Glutamatergic neuron (in vitro differentiated cells): Measurements from ENCODE around the gene ZNF534. TPM values are rescaled to one million over a fixed set of nuclear protein-coding genes. Genes with fewer than 3 reads are reported as not detected.
"Not testable (repeated sequence)": the region's sequence is repeated elsewhere in the genome, so short reads cannot be mapped to it uniquely, and the experiment has no call there.

Experiments used
- DNase-seq: peaks from one replicate; pipeline ENCODE4 v3.0.0; 2022
- H3K27ac Mint-ChIP-seq: one replicate; pipeline ENCODE4 v1.8.0; 2020; ENCODE audit warnings: mild to moderate bottlenecking, mixed read lengths, inconsistent platforms; ENCODE audit not compliant: unreplicated experiment
- H3K27me3 Mint-ChIP-seq: one replicate; pipeline ENCODE4 v1.8.0; 2020; ENCODE audit warnings: mild to moderate bottlenecking, moderate library complexity, mixed read lengths, inconsistent platforms; ENCODE audit not compliant: unreplicated experiment
- H3K36me3 Mint-ChIP-seq: one replicate; pipeline ENCODE4 v1.8.0; 2020; ENCODE audit warnings: mild to moderate bottlenecking, mixed read lengths, inconsistent platforms; ENCODE audit not compliant: unreplicated experiment
- H3K4me1 Mint-ChIP-seq: one replicate; pipeline ENCODE4 v1.8.0; 2020; ENCODE audit warnings: mild to moderate bottlenecking, low read depth, mixed read lengths, inconsistent platforms; ENCODE audit not compliant: unreplicated experiment
- H3K4me3 Mint-ChIP-seq: one replicate; pipeline ENCODE4 v1.8.0; 2020; ENCODE audit warnings: mild to moderate bottlenecking, mixed read lengths, inconsistent platforms; ENCODE audit not compliant: unreplicated experiment
- H3K9me3 Mint-ChIP-seq: one replicate; pipeline ENCODE4 v1.8.0; 2020; ENCODE audit warnings: mild to moderate bottlenecking, moderate library complexity, mixed read lengths, inconsistent platforms; ENCODE audit not compliant: unreplicated experiment
- total RNA-seq: library from RNA; stranded (reverse); fragmentation: NEBNext Ultra II Directional; extraction: Animal tissue kit (Norgen Biotek cat#: 25700); gene quantifications from one replicate; pipeline ENCODE4 v1.2.1, GENCODE V29; 2021; ENCODE audit not compliant: unreplicated experiment
- TF ChIP-seq, protein P1 (sequence below): fragments of 200-600 bp; sonication (generic); IDR thresholded peaks from one replicate; pipeline ENCODE4 v1.5.0; 2021; ENCODE audit not compliant: partially characterized antibody, unreplicated experiment

The ZNF534 gene
- total RNA-seq, 1 donor from 2014 or later, result not detected

DNA sequence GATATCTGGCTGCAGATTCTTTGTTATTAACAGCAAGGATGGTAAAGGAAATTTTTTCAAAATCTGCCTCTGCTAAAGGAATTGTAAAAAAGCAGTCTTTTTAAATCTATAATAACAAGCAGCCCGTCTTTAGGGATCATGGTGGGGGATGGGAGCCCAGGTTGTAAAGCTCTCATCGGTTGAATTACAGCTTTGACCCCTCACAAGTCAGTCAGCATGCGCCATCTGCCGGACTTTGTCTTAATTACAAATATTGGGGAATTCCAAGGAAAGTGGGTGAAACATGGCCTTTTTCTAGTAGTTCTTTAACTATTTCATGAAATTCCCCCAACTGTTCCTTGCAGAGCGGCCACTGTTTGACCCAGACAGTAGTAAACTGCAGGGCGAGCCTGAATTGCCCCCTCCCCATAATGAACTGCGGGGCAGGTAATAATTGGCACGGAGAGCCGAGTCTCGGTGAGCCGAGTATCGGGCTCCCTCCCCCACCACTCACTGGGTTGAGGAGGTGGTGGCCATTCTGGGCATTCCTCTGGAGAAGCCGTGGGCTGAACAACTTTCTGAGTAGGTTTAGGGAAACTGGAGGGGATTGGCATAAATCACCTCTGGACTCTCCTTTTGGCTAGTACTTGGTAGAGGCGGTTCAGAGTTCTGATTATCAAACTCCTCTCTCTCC, 36.0 kb downstream of the ZNF534 start:
- no peaks in the 10 kb centered on the region for H3K27me3 Mint-ChIP-seq
- TF ChIP-seq, protein P1, sequence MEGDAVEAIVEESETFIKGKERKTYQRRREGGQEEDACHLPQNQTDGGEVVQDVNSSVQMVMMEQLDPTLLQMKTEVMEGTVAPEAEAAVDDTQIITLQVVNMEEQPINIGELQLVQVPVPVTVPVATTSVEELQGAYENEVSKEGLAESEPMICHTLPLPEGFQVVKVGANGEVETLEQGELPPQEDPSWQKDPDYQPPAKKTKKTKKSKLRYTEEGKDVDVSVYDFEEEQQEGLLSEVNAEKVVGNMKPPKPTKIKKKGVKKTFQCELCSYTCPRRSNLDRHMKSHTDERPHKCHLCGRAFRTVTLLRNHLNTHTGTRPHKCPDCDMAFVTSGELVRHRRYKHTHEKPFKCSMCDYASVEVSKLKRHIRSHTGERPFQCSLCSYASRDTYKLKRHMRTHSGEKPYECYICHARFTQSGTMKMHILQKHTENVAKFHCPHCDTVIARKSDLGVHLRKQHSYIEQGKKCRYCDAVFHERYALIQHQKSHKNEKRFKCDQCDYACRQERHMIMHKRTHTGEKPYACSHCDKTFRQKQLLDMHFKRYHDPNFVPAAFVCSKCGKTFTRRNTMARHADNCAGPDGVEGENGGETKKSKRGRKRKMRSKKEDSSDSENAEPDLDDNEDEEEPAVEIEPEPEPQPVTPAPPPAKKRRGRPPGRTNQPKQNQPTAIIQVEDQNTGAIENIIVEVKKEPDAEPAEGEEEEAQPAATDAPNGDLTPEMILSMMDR, result peak; percentile 20
- H3K36me3 Mint-ChIP-seq, result peaks cover 29% of the 10 kb centered on the region
- H3K4me3 Mint-ChIP-seq, result no peak overlapping the region
- peaks cover 6% of the 10 kb centered on the region for H3K9me3 Mint-ChIP-seq
- no peak overlapping the region for H3K27ac Mint-ChIP-seq
- DNase-seq, result no peak
- no peaks in the 10 kb centered on the region for H3K4me1 Mint-ChIP-seq

DNA sequence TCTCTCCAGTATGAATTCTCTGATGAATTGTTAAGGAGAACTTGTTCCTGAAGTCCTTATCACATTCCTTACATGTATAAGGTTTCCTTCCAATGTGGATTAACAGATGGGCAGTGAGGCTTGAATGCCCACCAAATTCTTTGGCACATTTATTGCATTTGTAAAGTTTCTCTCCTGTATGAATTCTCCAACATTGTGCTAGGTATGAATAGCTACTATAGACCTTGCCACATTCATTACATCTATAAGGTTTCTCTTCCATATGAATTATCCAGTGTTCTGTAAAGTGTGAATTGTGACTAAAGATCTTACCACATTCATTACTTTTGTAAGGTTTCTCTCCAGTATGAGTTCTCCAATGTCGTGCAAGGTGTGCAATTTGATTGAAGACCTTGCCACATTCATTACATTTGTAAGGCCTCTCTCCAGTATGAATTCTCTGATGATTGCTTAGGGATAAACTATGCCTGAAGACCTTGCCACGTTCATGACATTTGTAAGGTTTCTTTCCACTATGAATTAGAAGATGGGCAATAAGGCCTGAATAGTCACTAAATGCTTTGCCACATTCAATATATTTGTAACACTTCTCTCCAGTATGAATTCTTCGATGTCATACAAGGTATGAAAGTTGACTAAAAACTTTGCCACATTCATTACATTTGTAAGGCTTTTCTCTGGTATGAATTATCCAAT, 44.9 kb downstream of the ZNF534 start:
- DNase-seq, result no peak
- H3K9me3 Mint-ChIP-seq, result peaks cover 35% of the 10 kb centered on the region
- no peak overlapping the region for H3K27ac Mint-ChIP-seq
- TF ChIP-seq, protein P1, result no peak
- peaks cover 47% of the 10 kb centered on the region for H3K36me3 Mint-ChIP-seq
- H3K4me1 Mint-ChIP-seq, result no peaks in the 10 kb centered on the region
- H3K4me3 Mint-ChIP-seq, result no peak overlapping the region
- H3K27me3 Mint-ChIP-seq, result peaks cover 4% of the 10 kb centered on the region

DNA sequence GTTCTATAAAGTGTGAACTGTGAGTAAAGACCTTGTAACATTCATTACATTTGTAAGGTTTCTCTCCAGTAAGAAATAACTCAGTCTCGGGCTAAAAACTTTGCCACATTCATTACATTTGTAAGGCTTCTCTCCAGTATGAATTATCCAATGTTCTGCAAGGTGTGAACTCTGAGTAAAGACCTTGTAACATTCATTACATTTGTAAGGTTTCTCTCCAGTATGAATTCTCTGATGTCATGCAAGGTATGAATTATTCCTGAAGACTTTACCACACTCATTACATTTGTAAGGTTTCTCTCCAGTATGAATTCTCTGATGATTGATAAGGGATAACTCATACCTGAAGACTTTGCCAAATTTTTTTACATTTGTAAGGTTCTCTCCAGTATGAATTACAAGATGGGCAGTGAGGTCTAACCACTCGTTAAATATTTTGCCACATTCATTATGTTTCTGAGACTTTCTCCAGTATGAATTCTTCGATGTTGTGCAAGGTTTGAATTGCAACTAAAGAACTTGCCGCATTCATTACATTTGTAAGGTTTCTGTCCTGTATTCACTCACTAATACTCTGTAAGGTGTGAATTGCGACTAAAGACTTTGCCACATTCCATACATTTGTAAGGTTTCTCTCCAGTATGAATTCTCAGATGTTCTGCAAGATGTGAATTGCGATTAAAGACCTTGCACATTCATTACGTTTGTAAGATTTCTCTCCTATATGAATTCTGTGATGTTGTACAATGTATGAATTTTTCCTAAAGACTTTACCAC, 45.6 kb downstream of the ZNF534 start:
- Mint-ChIP-seq H3K4me3 (no peak overlapping the region), H3K27me3 (peaks cover 4% of the 10 kb centered on the region), H3K9me3 (peaks cover 35% of the 10 kb centered on the region), H3K36me3 (peaks cover 45% of the 10 kb centered on the region), H3K4me1 (no peaks in the 10 kb centered on the region), H3K27ac (no peak overlapping the region)
- TF ChIP-seq, protein P1, result no peak
- DNase-seq, result no peak

DNA sequence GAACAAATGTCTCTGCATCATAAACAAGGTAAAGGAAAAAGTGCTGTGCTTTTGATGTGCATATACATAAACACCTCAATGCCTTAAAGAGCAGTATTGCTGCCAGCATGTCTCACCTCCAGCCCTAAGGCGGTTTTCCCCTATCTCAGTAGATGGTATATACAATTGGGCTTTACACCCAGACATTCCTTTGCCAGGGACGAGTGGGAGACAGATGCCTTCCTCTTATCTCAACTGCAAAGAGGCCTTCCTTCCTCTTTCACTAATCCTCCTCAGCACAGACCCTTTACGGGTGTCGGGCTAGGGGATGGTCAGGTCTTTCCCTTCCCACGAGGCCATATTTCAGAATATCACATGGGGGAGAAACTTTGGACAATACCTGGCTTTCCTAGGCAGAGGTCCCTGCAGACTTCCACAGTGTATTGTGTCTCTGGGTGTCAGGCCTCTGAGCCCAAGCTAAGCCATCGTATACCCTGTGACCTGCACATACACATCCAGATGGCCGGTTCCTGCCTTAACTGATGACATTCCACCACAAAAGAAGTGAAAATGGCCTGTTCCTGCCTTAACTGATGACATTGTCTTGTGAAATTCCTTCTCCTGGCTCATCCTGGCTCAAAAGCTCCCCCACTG, 55.3 kb downstream of the ZNF534 start:
- H3K4me1 Mint-ChIP-seq, H3K27ac Mint-ChIP-seq: not testable (repeated sequence)

DNA sequence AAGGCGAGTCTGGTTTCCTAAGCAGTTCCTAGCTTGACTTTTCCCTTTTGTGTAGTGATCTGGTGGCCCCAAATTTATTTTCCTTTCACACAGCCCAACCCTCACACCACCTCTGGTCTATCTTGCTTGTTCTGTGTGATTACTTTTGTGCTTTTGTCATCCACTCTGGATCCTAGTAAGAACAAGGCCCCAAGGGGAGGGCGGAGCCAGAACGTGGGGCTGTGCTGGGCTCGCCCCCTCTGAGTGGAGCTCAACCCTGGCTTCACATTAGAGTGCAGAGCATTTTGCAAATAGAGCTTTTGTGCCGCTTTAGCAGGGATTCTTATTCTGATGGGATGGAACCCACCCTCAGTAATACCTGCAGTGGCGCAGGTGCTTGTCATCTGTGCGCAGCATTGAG, 56.1 kb downstream of the ZNF534 start:
- not testable (repeated sequence) for H3K4me3 Mint-ChIP-seq, H3K4me1 Mint-ChIP-seq, DNase-seq, H3K27me3 Mint-ChIP-seq, H3K27ac Mint-ChIP-seq
- peaks cover 13% of the 10 kb centered on the region for H3K36me3 Mint-ChIP-seq
- peaks cover 16% of the 10 kb centered on the region for H3K9me3 Mint-ChIP-seq

More for the DNA sequence above, 55.3 kb downstream of the ZNF534 start:
- not testable (repeated sequence) for H3K27me3 Mint-ChIP-seq, H3K4me3 Mint-ChIP-seq, DNase-seq
- Mint-ChIP-seq H3K9me3 (peaks cover 16% of the 10 kb centered on the region), H3K36me3 (peaks cover 13% of the 10 kb centered on the region)

DNA sequence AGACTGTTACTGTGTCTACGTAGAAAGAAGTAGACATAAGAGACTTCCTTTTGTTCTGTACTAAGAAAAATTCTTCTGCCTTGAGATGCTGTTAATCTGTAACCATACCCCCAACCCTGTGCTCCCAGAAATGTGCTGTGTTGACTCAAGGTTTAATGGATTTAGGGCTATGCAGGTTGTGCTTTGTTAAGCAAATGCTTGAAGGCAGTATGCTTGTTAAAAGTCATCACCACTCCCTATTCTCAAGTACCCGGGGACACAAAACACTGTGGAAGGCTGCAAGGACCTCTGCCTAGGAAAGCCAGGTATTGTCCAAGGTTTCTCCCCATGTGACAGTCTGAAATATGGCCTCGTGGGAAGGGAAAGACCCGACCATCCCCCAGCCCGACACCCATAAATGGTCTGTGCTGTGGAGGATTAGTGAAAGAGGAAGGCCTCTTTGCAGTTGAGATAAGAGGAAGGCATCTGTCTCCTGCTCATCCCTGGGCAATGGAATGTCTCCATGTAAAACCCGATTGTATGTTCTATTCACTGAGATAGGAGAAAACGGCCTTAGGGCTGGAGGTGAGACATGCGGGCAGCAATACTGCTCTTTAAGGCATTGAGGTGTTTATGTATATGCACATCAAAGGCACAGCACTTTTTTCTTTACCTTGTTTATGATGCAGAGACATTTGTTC, 56.8 kb downstream of the ZNF534 start:
- Mint-ChIP-seq H3K36me3 (peaks cover 15% of the 10 kb centered on the region), H3K9me3 (peaks cover 16% of the 10 kb centered on the region)
- H3K4me1 Mint-ChIP-seq, H3K27me3 Mint-ChIP-seq, H3K4me3 Mint-ChIP-seq, H3K27ac Mint-ChIP-seq, DNase-seq: not testable (repeated sequence)
